GM12891 (cell line): Measurements from ENCODE around the gene PLA2R1.

Experiments used
- POLR2A ChIP-seq: IDR thresholded peaks from 2 replicates; pipeline ENCODE4 v1.6.1; 2011; ENCODE audit warnings: low read depth, low read length, control low read depth
- POLR2AphosphoS5 ChIP-seq: IDR thresholded peaks from 2 replicates; pipeline ENCODE4 v1.6.1; 2011; ENCODE audit warnings: low read depth, low read length, control low read depth
- TAF1 ChIP-seq: IDR thresholded peaks from 2 replicates; pipeline ENCODE4 v1.6.1; 2011; ENCODE audit warnings: low read depth, low read length, control low read depth

GRCh38 chr2:160044728-160045127, 17.7 kb downstream of the PLA2R1 start:
- TF ChIP-seq POLR2AphosphoS5 (no peak), TAF1 (no peak), POLR2A (no peak)
